Measurements from ENCODE around the gene TSPAN3. TPM values are rescaled to one million over a fixed set of nuclear protein-coding genes. Genes with fewer than 3 reads are reported as not detected.

Gene TSPAN3
- total RNA-seq, 1 experiment from 2014 or later: 140 TPM

- Histone ChIP-seq H3F3A (ENCODE audit: low read length, unreplicated experiment) (peaks cover 10% of the 10 kb centered on the region), H3K27ac (ENCODE audit: low read length) (peak overlapping the region; percentile 91), H3K36me3 (ENCODE audit: low read depth, low read length) (no peaks in the 10 kb centered on the region), H3K4me3 (ENCODE audit: low read length) (peak overlapping the region; percentile 48), H2AFZ (ENCODE audit: low read length) (no peak overlapping the region), H3K9ac (ENCODE audit: low read length) (peak overlapping the region; percentile 57), H3K4me1 (ENCODE audit: insufficient read depth, low read length) (peaks cover 79% of the 10 kb centered on the region), H3K4me2 (ENCODE audit: low read length) (peak overlapping the region; percentile 85), H3K9me2 (replicated peaks; ENCODE audit: low read length) (no peaks in the 10 kb centered on the region), H3K27me3 (ENCODE audit: low read length) (no peaks in the 10 kb centered on the region), H3K79me2 (ENCODE audit: low read length) (peaks cover 86% of the 10 kb centered on the region), H3K9me3 (ENCODE audit: low read length) (no peaks in the 10 kb centered on the region), H4K20me1 (ENCODE audit: low read length) (peaks cover 7% of the 10 kb centered on the region)
- ChIA-PET POLR2A (ENCODE audit: unreplicated experiment) (no interaction called here), CTCF (no interaction called here)
- peak; percentile 64 for ATAC-seq
- intact Hi-C loops (cut with micrococcal nuclease): loop anchor here (10.0 kb wide), 1 partner anchor 350 kb away; no protein-coding TSS in a partner anchor
- peak; percentile 87 for DNase-seq
- TF ChIP-seq EZH2phosphoT487 (IDR thresholded peaks at IDR 0.05; ENCODE audit: borderline replicate concordance, low read length): no peak
- no peak; the same call in 1 of the 2 replicates for TF ChIP-seq CTCF (conservative IDR thresholded peaks at IDR 0.05; ENCODE audit: low read depth, low read length)
- TF ChIP-seq EZH2 (IDR thresholded peaks at IDR 0.05; ENCODE audit: low read length, unreplicated experiment): no peak
- BruUV-seq (replicated peaks): TSS peak; percentile 5
Observed at GRCh38 chr15:77064539-77065308, 6.2 kb downstream of the TSPAN3 start.

- DNase-seq: peak; percentile 65
- H3K9me3 ChIP-seq (ENCODE audit: low read length): no peaks in the 10 kb centered on the region
- H3K4me1 ChIP-seq (ENCODE audit: insufficient read depth, low read length): peaks cover 74% of the 10 kb centered on the region
- no peaks in the 10 kb centered on the region for H3K9me2 ChIP-seq (replicated peaks; ENCODE audit: low read length)
- peaks cover 10% of the 10 kb centered on the region for H3F3A ChIP-seq (ENCODE audit: low read length, unreplicated experiment)
- no peak for ATAC-seq
- intact Hi-C loops (cut with micrococcal nuclease): loop anchor here (10.0 kb wide), 1 partner anchor 351 kb away; no protein-coding TSS in a partner anchor
- peaks cover 85% of the 10 kb centered on the region for H3K79me2 ChIP-seq (ENCODE audit: low read length)
- H3K4me2 ChIP-seq (ENCODE audit: low read length): peak overlapping the region; percentile 85
- H3K9ac ChIP-seq (ENCODE audit: low read length): peak overlapping the region; percentile 38
- CTCF ChIA-PET: interaction anchor here (0.6 kb wide), 1 partner anchor 505 kb away, joined by 3 read pairs; no protein-coding TSS in a partner anchor
- H3K27ac ChIP-seq (ENCODE audit: low read length): peak overlapping the region; percentile 91
- H3K36me3 ChIP-seq (ENCODE audit: low read depth, low read length): no peaks in the 10 kb centered on the region
- peaks cover 3% of the 10 kb centered on the region; the same call in 1 of the 2 replicates for H4K20me1 ChIP-seq (ENCODE audit: low read length)
- TF ChIP-seq EZH2 (IDR thresholded peaks at IDR 0.05; ENCODE audit: low read length, unreplicated experiment) (no peak), EZH2phosphoT487 (IDR thresholded peaks at IDR 0.05; ENCODE audit: borderline replicate concordance, low read length) (no peak), CTCF (conservative IDR thresholded peaks at IDR 0.05; ENCODE audit: low read depth, low read length) (no peak)
- H2AFZ ChIP-seq (ENCODE audit: low read length): no peak overlapping the region
- TSS peak; percentile 1 for BruUV-seq (replicated peaks)
- no peaks in the 10 kb centered on the region for H3K27me3 ChIP-seq (ENCODE audit: low read length)
- H3K4me3 ChIP-seq (ENCODE audit: low read length): peak overlapping the region; percentile 48
- POLR2A ChIA-PET (ENCODE audit: unreplicated experiment): no interaction called here
Observed at GRCh38 chr15:77064063-77064462, 6.8 kb downstream of the TSPAN3 start.

GRCh38 chr15:77063249-77063648, 7.7 kb downstream of the TSPAN3 start:
- intact Hi-C loops (cut with micrococcal nuclease): loop anchor here (10.0 kb wide), 1 partner anchor 352 kb away; no protein-coding TSS in a partner anchor
- Histone ChIP-seq H3K4me2 (ENCODE audit: low read length) (peak overlapping the region; percentile 85), H2AFZ (ENCODE audit: low read length) (no peak overlapping the region), H3K9me3 (ENCODE audit: low read length) (no peaks in the 10 kb centered on the region), H3K9ac (ENCODE audit: low read length) (0 out of 2 replicates have a peak overlapping the region, but pooled peaks have one; percentile 38), H3K27me3 (ENCODE audit: low read length) (no peaks in the 10 kb centered on the region), H3K27ac (ENCODE audit: low read length) (peak overlapping the region; percentile 91), H3K9me2 (replicated peaks; ENCODE audit: low read length) (no peaks in the 10 kb centered on the region), H3K36me3 (ENCODE audit: low read depth, low read length) (no peaks in the 10 kb centered on the region), H3K4me3 (ENCODE audit: low read length) (no peak overlapping the region), H4K20me1 (ENCODE audit: low read length) (peaks cover 3% of the 10 kb centered on the region; the same call in 1 of the 2 replicates), H3F3A (ENCODE audit: low read length, unreplicated experiment) (peaks cover 10% of the 10 kb centered on the region), H3K4me1 (ENCODE audit: insufficient read depth, low read length) (peaks cover 66% of the 10 kb centered on the region), H3K79me2 (ENCODE audit: low read length) (peaks cover 82% of the 10 kb centered on the region)
- DNase-seq (no peak), ATAC-seq (no peak)
- ChIA-PET POLR2A (ENCODE audit: unreplicated experiment) (no interaction called here), CTCF (no interaction called here)
- no peak for TF ChIP-seq CTCF (conservative IDR thresholded peaks at IDR 0.05; ENCODE audit: low read depth, low read length)
- no peak for TF ChIP-seq EZH2phosphoT487 (IDR thresholded peaks at IDR 0.05; ENCODE audit: borderline replicate concordance, low read length)
- TF ChIP-seq EZH2 (IDR thresholded peaks at IDR 0.05; ENCODE audit: low read length, unreplicated experiment): no peak
- no TSS peak for BruUV-seq (replicated peaks)

All from PC-3 (cell line).